H1 (cell line): ENCODE data around the gene TUBE1. TPM values are rescaled to one million over a fixed set of nuclear protein-coding genes. Genes with fewer than 3 reads are reported as not detected.
A peak's percentile ranks its signal among the peaks of the same experiment; 100 is the strongest.

ENCODE experiments used
- BRCA1 ChIP-seq: IDR thresholded peaks from 2 replicates; pipeline ENCODE4 v1.6.1; 2012; ENCODE audit warnings: low read depth, low read length, improper control_type of control experiment
- CBX5 ChIP-seq: fragments of 300-800, 300-1000 bp; sonication (generic); IDR thresholded peaks from 2 replicates; pipeline ENCODE4 v1.7.1; 2016; ENCODE audit warnings: antibody characterized with exemption, low read length, low read depth
- CBX8 ChIP-seq: fragments of 300-800, 300-1000 bp; sonication (generic); IDR thresholded peaks from 2 replicates; pipeline ENCODE4 v1.7.1; 2016; ENCODE audit warnings: low read depth, low read length, borderline replicate concordance
- CREB1 ChIP-seq: IDR thresholded peaks from 2 replicates; pipeline ENCODE4 v1.6.1; 2012; ENCODE audit warnings: inconsistent platforms
- EP300 ChIP-seq, 2 experiments: IDR thresholded peaks; 1 replicate in 1 of 2; 2 replicates in 1 of 2; pipeline ENCODE4 v1.6.1; 2011 to 2012; ENCODE audit warnings: low read depth in 2 of 2, low read length in 2 of 2, mild to moderate bottlenecking in 2 of 2, borderline replicate concordance in 1 of 2, inconsistent platforms in 1 of 2, moderate library complexity in 1 of 2
- JUND ChIP-seq: IDR thresholded peaks from 2 replicates; pipeline ENCODE4 v1.6.1; 2011; ENCODE audit warnings: mild to moderate bottlenecking, improper control_type of control experiment, low read length
- MAFK ChIP-seq: IDR thresholded peaks from 2 replicates; pipeline ENCODE4 v1.6.1; 2012; ENCODE audit warnings: low read depth, mild to moderate bottlenecking, improper control_type of control experiment, low read length
- PHF8 ChIP-seq: fragments of 200-600 bp; sonication (generic); conservative IDR thresholded peaks from 2 replicates; pipeline ENCODE4 v1.7.1; 2012; ENCODE audit warnings: low read depth, mild to moderate bottlenecking, inconsistent platforms, low read length, moderate library complexity
- POLR2AphosphoS5 ChIP-seq: IDR thresholded peaks from 2 replicates; pipeline ENCODE4 v1.6.1; 2011; ENCODE audit warnings: low read depth, low read length
- RBBP5 ChIP-seq: IDR thresholded peaks from 2 replicates; pipeline ENCODE4 v1.7.1; 2012; ENCODE audit warnings: low read depth, mild to moderate bottlenecking, inconsistent platforms, low read length, moderate library complexity, borderline replicate concordance
- RNF2 ChIP-seq: fragments of 200-900, 300-1000 bp; sonication (generic); IDR thresholded peaks from 2 replicates; pipeline ENCODE4 v1.7.1; 2016; ENCODE audit warnings: borderline replicate concordance, low read depth, mild to moderate bottlenecking, antibody characterized with exemption, low read length; ENCODE audit not compliant: poor library complexity, severe bottlenecking; ENCODE audit errors: missing control alignments
- SIN3A ChIP-seq, 2 experiments: IDR thresholded peaks in 1 of 2; conservative IDR thresholded peaks in 1 of 2; 2 replicates each; pipeline ENCODE4 v1.6.1; 2011 to 2012; ENCODE audit warnings: low read length in 2 of 2, improper control_type of control experiment in 1 of 2, low read depth in 1 of 2, mild to moderate bottlenecking in 1 of 2
- SIX5 ChIP-seq: IDR thresholded peaks from 2 replicates; pipeline ENCODE4 v1.6.1; 2011; ENCODE audit warnings: mild to moderate bottlenecking, low read depth, low read length
- SP2 ChIP-seq: IDR thresholded peaks from 2 replicates; pipeline ENCODE4 v1.6.1; 2012; ENCODE audit warnings: mild to moderate bottlenecking, low read length, inconsistent platforms
- TAF1 ChIP-seq: IDR thresholded peaks from 2 replicates; pipeline ENCODE4 v1.6.1; 2011; ENCODE audit warnings: mild to moderate bottlenecking, low read depth, low read length
- TAF7 ChIP-seq: optimal IDR thresholded peaks from 2 replicates; pipeline ENCODE3; 2011; ENCODE audit warnings: low read depth, mild to moderate bottlenecking, inconsistent platforms, low read length, moderate library complexity, borderline replicate concordance
- TEAD4 ChIP-seq: IDR thresholded peaks from 2 replicates; pipeline ENCODE4 v1.6.1; 2012; ENCODE audit warnings: low read depth, low read length, inconsistent platforms, mixed read lengths
- YY1 ChIP-seq: IDR thresholded peaks from 2 replicates; pipeline ENCODE4 v1.6.1; 2011; ENCODE audit warnings: low read depth, mild to moderate bottlenecking, low read length
- polyA plus RNA-seq, 7 experiments: library from polyadenylated mRNA; depleted of rRNA in 3 of 7; stranded (reverse) in 5 of 7; unstranded in 2 of 7; fragments of >200 nt in 5 of 7; fragments of 200-250 nt in 2 of 7; gene quantifications; 1 replicate in 5 of 7; 2 replicates in 1 of 7; 4 replicates in 1 of 7; pipeline versions ENCODE4 v1.2.1 to v1.2.3, GENCODE V29; 2011 to 2013; ENCODE audit warnings: missing spikeins in 2 of 7, mixed read lengths in 2 of 7
- total RNA-seq: library from RNA; stranded (reverse); fragmentation: NEBNext Ultra II Directional; extraction: Animal tissue kit (Norgen Biotek cat#: 25700); gene quantifications from 2 replicates; pipeline ENCODE4 v1.2.1, GENCODE V29; 2021
- TF ChIP-seq, protein P1 (sequence below): IDR thresholded peaks from 2 replicates; pipeline ENCODE4 v1.6.1; 2011; ENCODE audit warnings: low read depth, mild to moderate bottlenecking, low read length; ENCODE audit not compliant: insufficient read depth
- TF ChIP-seq, protein P2 (sequence below): IDR thresholded peaks from 2 replicates; pipeline ENCODE4 v1.6.1; 2011; ENCODE audit warnings: low read length, improper control_type of control experiment
- TF ChIP-seq, protein P3 (sequence below): IDR thresholded peaks from 2 replicates; pipeline ENCODE4 v1.6.1; 2012; ENCODE audit warnings: inconsistent platforms

TUBE1 gene
- total and polyA plus RNA-seq, 2 of the 8 experiments (the other 6 are each of a cell fraction or from before 2014, with no cell fraction given) = 8.0 to 15.9 TPM

DNA sequence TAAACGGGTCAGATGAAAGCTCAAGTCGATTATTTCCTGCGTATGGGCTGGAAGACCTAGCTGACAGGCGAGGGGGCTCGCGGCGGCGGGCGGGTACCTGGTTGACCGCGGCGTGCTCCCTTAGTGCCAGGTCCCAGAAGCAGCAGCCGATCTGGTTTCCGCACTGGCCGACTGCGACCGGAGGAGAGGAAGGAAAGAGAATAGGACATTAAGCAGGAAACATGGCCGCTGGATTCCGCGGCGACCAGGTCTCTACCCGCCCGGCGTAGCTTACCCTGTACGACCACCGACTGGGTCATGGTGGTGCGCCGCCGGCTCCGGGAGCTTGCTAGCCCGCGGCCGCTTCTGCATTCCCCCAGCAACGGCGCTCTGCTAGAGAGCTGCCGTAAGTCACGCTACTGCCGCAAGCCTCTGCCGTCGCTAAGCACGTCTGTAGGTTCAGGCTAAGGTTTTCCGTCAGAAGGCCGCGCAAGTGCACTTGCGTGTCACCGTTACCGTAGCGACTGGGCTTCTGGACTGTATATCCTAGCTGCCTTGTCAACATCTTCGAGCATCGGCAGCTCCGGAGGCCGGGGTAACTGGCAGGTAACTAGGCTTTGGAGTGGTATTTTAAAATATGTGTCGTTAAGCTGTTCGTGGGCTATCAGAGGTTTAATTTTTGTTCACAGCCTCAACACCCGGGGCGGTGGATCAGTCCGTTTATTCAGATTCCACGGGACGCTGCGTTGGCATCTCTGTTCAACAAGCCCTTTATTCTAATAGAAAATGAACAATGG, at the start of gene TUBE1, which contains the start of gene FAM229B (continued):
- TF ChIP-seq RNF2 (no peak), CBX8 (no peak), RBBP5 (peak; percentile 89), TEAD4 (peak; percentile 33; the same call in 1 of the 2 replicates), SIX5 (no peak), SP2 (no peak; the same call in 1 of the 2 replicates), CREB1 (peak; percentile 72; the same call in 1 of the 2 replicates), SIN3A (conservative IDR thresholded peaks at IDR 0.05 in 1 of 2, IDR thresholded peaks at IDR 0.05 in 1 of 2; ENCODE audit: low read depth in 1 of 2, low read length in 2 of 2) (peak; percentile 81 to 83; a peak in 3 of 4 replicates), JUND (no peak; the same call in 1 of the 2 replicates), TAF7 (no peak), CBX5 (no peak), YY1 (peak; percentile 89), EP300 (IDR thresholded peaks at IDR 0.05; ENCODE audit: borderline replicate concordance in 1 of 2, low read depth in 2 of 2, low read length in 2 of 2) (no peak), TAF1 (peak; percentile 86), POLR2AphosphoS5 (peak; percentile 86), BRCA1 (no peak), MAFK (no peak), PHF8 (peak; percentile 70)
- TF ChIP-seq, protein P1, sequence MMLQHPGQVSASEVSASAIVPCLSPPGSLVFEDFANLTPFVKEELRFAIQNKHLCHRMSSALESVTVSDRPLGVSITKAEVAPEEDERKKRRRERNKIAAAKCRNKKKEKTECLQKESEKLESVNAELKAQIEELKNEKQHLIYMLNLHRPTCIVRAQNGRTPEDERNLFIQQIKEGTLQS = peak; percentile 84
- TF ChIP-seq, protein P2, sequence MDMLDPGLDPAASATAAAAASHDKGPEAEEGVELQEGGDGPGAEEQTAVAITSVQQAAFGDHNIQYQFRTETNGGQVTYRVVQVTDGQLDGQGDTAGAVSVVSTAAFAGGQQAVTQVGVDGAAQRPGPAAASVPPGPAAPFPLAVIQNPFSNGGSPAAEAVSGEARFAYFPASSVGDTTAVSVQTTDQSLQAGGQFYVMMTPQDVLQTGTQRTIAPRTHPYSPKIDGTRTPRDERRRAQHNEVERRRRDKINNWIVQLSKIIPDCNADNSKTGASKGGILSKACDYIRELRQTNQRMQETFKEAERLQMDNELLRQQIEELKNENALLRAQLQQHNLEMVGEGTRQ = no peak
- TF ChIP-seq, protein P3, sequence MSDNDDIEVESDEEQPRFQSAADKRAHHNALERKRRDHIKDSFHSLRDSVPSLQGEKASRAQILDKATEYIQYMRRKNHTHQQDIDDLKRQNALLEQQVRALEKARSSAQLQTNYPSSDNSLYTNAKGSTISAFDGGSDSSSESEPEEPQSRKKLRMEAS = peak; percentile 37
